Choroid plexus epithelial cell (primary cell): ENCODE results near the gene RPTOR.

Experiments used
- DNase-seq: peaks from one replicate; pipeline ENCODE4 v3.0.0-alpha.2; 2010; ENCODE audit warnings: low read depth
- H3K4me3 ChIP-seq: 2 replicates; pipeline ENCODE4 v1.5.1; 2011; ENCODE audit warnings: low read depth, mild to moderate bottlenecking, control low read depth, low read length, moderate library complexity
- CTCF ChIP-seq: conservative IDR thresholded peaks from 2 replicates; pipeline ENCODE4 v1.5.1; 2011; ENCODE audit warnings: low read depth, mild to moderate bottlenecking, control low read depth, inconsistent platforms, low read length, moderate library complexity

Gene RPTOR

GRCh38 chr17:80598813-80599545 lies 54.3 kb downstream of the RPTOR start:
- no peak for TF ChIP-seq CTCF
- no peak overlapping the region for H3K4me3 ChIP-seq
- DNase-seq: no peak

- H3K4me3 ChIP-seq: no peak overlapping the region
- no peak for DNase-seq
- TF ChIP-seq CTCF: no peak
Observed at GRCh38 chr17:80599546-80600305, 55.1 kb downstream of the RPTOR start.

GRCh38 chr17:80601146-80601545 lies 56.5 kb downstream of the RPTOR start:
- no peak for TF ChIP-seq CTCF
- H3K4me3 ChIP-seq: no peak overlapping the region
- no peak for DNase-seq

- no peak for TF ChIP-seq CTCF
- H3K4me3 ChIP-seq: no peak overlapping the region
- DNase-seq: no peak
Observed at GRCh38 chr17:80603396-80603795, 58.8 kb downstream of the RPTOR start.

DNA sequence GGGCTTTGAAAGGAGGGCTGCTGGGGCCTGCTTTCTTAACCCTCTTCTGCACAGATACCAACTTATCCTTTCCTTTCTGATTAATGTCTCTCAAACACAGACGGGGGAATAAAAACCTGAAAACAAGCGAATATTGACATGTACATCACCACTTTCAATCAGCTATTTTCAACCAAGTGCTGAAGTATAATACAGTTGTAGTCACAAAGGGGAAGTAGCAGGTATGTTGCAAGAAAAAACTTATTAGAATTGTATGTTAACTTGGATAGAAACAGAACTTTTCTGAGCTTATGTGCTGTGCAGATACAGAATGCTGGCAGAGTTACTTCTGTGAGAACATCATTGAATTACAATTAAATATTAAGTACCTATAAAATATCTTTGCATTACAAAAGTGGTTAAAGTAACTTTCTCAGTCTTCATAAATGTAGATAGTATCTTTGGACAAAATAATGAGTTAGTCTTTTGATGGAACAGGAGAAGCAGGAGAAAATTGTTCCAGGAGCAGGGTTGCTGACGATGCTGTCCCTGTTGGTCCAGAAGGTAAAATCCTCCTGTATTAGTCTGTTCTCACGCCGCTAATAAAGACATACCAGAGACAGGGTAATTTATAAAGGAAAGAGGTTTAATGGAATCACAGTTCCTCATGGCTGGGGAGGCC lies 59.5 kb downstream of the RPTOR start:
- H3K4me3 ChIP-seq: no peak overlapping the region
- no peak for DNase-seq
- TF ChIP-seq CTCF: no peak

DNA sequence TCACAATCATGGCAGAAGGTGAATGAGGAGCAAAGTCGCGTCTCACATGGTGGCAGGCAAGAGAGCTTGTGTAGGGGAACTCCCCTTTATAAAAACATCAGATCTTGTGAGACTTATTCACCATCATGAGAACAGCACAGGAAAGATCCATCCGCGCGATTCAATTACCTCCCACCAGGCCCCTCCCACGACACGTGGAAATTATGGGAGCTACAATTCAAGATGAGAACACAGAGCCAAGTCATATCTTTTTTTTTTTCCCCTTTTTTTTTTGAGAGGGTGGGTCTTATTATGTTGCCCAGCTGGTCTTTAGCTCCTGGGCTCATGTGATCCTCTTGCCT lies 60.0 kb downstream of the RPTOR start:
- no peak overlapping the region for H3K4me3 ChIP-seq
- TF ChIP-seq CTCF: no peak
- DNase-seq: no peak
